ENCODE data around the gene CDK2AP2.
"Not testable (repeated sequence)": the region's sequence is repeated elsewhere in the genome, so short reads cannot be mapped to it uniquely, and the experiment has no call there.

Gene CDK2AP2

DNA sequence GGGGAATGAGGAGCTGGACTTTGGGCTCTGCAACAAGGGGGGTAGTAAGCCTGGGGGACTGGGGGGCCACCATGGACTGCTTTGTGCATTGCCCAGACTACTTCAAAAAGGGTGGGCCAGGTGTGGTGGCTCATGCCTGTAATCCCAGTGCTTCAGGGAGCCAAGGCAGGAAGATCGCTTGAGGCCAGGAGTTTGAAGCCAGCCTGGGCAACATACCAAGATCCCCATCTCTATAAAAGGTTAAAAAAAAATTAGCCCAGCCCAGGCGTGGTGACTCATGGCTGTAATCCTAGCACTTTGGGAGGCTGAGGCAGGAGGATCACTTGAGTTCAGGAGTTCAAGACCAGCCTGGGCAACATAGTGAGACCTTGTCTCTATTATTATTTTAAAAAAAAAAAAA is 42.4 kb downstream of the CDK2AP2 start:
- not testable (repeated sequence) for DNase-seq

DNA sequence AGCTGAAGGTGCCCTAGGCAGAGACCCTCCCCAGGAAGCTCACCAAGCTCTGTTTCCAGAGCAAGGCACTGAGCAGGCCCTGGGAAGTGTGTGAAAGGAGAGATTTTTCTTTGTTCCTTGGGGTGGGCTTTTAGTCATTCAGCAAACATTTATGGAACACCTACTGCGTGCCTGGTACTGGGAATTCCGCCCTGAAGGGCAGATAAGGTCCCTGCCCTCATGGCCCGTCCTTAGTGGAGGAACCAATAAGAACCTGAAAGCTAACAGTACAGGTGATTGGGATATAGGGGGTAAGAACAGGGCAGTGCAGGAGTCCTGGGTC is 42.8 kb downstream of the CDK2AP2 start:
- DNase-seq: peak in 1 of 3 experiments; percentile 57

DNA sequence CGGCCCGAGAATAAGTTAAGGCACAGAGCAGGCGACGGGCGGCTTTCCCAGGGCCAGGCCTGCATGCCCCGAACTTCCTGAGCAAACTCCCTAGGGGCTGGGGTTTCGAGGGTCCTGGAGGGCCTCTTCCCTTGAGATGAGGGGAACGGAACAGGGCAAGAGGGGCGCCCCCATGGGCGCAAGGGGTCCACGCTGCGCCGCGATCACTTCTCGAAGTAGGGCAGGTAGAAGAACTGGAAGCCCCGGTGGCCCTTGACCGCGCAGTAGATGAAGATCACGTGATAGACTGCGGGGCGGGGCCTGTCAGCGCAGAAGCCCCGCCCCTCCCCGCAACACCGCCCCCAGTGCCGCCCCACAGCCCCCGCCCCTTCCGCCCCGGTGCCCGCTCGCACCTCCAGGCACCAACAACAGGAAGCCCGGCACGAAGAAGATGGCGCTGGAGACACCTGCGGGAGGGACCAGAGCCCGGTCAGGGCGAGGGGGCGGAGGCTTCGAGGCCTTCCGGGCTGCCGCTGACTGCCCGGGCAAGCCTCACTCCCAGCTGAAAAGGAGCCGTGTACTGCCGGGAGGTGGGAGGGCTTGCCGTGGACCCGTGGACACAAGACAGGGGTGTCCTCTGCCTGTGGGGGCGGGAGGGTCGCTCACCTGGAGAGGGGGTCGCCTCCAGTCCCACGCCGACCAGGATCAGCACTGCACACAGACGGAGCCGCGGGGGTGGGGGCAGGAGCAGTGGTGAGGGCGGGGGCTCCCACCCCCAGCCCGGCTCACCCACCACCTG is 43.4 kb downstream of the CDK2AP2 start:
- peak; percentile 82 to 93 (median 87) for DNase-seq

- no peak for DNase-seq
These were observed 44.1 kb downstream of the CDK2AP2 start for GRCh38 chr11:67463680-67464410.

- no peak for DNase-seq
These were observed 44.8 kb downstream of the CDK2AP2 start for GRCh38 chr11:67463186-67463585.

DNA sequence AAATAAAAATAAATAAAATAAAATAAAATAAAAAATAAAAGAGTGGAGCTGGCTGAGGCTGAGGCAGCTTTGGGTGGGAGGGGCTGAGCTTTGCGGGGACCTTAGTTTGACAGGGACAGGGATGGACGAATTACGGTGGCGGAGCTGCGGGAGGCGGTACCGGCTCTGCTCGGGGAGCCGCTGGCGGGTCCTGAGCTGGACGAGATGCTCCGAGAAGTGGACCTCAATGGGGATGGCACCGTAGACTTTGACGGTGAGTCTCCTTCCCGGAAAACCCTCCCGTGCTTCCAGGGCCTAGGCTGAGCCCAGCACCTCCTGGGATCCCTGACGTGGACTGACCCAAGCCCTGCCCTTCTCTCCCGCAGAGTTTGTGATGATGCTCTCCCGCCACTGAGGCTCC is 49.7 kb downstream of the CDK2AP2 start:
- no peak for DNase-seq

DNA sequence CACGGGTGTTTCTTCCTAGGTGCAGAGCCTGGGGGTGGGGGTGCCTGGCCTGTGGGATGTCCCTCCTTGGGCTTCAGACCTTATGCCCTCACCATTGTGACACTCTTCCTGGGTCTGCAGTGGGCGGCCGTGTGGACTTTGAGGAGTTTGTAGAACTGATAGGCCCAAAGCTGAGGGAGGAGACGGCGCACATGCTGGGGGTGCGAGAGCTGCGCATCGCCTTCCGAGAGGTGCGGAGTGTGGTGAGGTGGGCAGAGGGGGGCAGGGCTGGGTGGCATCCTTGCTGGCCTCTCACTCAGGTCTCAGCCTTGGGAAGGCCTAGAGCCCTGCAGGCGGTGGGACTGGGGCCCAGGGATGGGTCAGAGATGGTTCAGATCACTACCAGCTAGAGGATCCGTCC is 50.5 kb downstream of the CDK2AP2 start:
- DNase-seq: no peak

Data from NCI-H1417 (cell line).